ENCODE data around the gene SSR1.

GRCh38 chr6:7264041-7264440 is 49.0 kb downstream of the SSR1 start:
- TF ChIP-seq TCF7 (IDR thresholded peaks at IDR 0.05; ENCODE audit: borderline replicate concordance), result no peak
- no peak for TF ChIP-seq PML (IDR thresholded peaks at IDR 0.05; ENCODE audit: low read length)
